ENCODE measurements around the gene FNIP2. TPM values are rescaled to one million over a fixed set of nuclear protein-coding genes. Genes with fewer than 3 reads are reported as not detected.
"Not testable (repeated sequence)": the region's sequence is repeated elsewhere in the genome, so short reads cannot be mapped to it uniquely, and the experiment has no call there.

Gene FNIP2
- total and polyA plus RNA-seq, 7 donors, result 15.6 to 92.1 (median 33.3) TPM

- Histone ChIP-seq H3K4me1 (no peaks in the 10 kb centered on the region), H3K4me3 (no peak overlapping the region), H3K27ac (no peak overlapping the region), H3K9me3 (no peaks in the 10 kb centered on the region), H3K27me3 (ENCODE audit: insufficient read depth in 3 of 3, low read length in 2 of 3) (no peaks in the 10 kb centered on the region), H3K36me3 (ENCODE audit: insufficient read depth in 1 of 2, low read depth in 1 of 2) (no peaks in the 10 kb centered on the region)
- no peak for TF ChIP-seq CTCF (IDR thresholded peaks at IDR 0.05)
- no peak for ATAC-seq
- DNase-seq, result no peak
- WGBS, 3 donors, result 86 to 89% (median 86%) methylated on average over 5 of the region's 5 CpGs
- intact Hi-C loops (cut with DNase I), result no loop called here
These were observed 176.8 kb downstream of the FNIP2 start for GRCh38 chr4:158945529-158946108.

GRCh38 chr4:158946825-158947224, 178.0 kb downstream of the FNIP2 start:
- no peaks in the 10 kb centered on the region for H3K9me3 ChIP-seq
- 85 to 88% (median 87%) methylated on average over 3 of the region's 3 CpGs for WGBS, 3 donors
- DNase-seq (no peak), ATAC-seq (no peak)
- H3K27ac ChIP-seq, result no peak overlapping the region
- H3K4me3 ChIP-seq, result no peak overlapping the region
- TF ChIP-seq CTCF (IDR thresholded peaks at IDR 0.05), result no peak
- intact Hi-C loops (cut with DNase I), result no loop called here
- no peaks in the 10 kb centered on the region for H3K4me1 ChIP-seq
- no peaks in the 10 kb centered on the region for H3K27me3 ChIP-seq (ENCODE audit: insufficient read depth in 3 of 3, low read length in 2 of 3)
- no peaks in the 10 kb centered on the region for H3K36me3 ChIP-seq (ENCODE audit: insufficient read depth in 1 of 2, low read depth in 1 of 2)

DNA sequence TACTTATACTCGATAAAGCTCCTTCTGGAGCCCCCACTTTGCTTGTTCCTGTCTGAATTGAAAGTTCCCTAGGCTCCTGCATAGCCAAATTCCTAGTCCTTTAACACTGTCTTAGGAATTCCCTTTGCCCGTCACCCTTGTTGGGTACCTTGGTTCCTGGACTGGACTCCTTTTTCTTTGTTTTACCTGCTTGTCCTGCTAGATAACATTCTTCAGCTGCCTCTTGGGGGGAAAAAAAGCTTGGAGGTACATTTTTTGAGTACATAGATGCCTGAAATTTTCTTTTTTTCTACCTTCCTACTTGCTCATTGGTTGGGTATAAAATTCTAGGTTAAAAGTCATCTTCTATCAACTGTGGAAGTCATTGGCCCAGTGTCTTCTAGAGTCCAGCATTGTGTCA, 179.2 kb downstream of the FNIP2 start:
- H3K36me3 ChIP-seq (ENCODE audit: insufficient read depth in 1 of 2, low read depth in 1 of 2), result no peaks in the 10 kb centered on the region
- H3K4me3 ChIP-seq, result no peak overlapping the region
- H3K9me3 ChIP-seq, result peaks cover 7% of the 10 kb centered on the region
- no peak for TF ChIP-seq CTCF (IDR thresholded peaks at IDR 0.05)
- H3K27ac ChIP-seq, result no peak overlapping the region
- DNase-seq (no peak), ATAC-seq (no peak)
- intact Hi-C loops (cut with DNase I), result no loop called here
- H3K4me1 ChIP-seq, result no peaks in the 10 kb centered on the region
- WGBS, 3 donors, result 94 to 99% (median 96%) methylated on average over 2 of the region's 2 CpGs
- no peaks in the 10 kb centered on the region for H3K27me3 ChIP-seq (ENCODE audit: insufficient read depth in 3 of 3, low read length in 2 of 3)

- ATAC-seq (no peak), DNase-seq (no peak)
- Histone ChIP-seq H3K4me3 (no peak overlapping the region), H3K27me3 (ENCODE audit: insufficient read depth in 3 of 3, low read length in 2 of 3) (no peaks in the 10 kb centered on the region), H3K9me3 (peaks cover 9% of the 10 kb centered on the region), H3K4me1 (no peaks in the 10 kb centered on the region), H3K27ac (no peak overlapping the region), H3K36me3 (ENCODE audit: insufficient read depth in 1 of 2, low read depth in 1 of 2) (no peaks in the 10 kb centered on the region)
- intact Hi-C loops (cut with DNase I), result no loop called here
- no peak for TF ChIP-seq CTCF (IDR thresholded peaks at IDR 0.05)
These were observed 180.3 kb downstream of the FNIP2 start for GRCh38 chr4:158949099-158949498.

- H3K36me3 ChIP-seq (ENCODE audit: insufficient read depth in 1 of 2, low read depth in 1 of 2); H3K27ac ChIP-seq; H3K4me3 ChIP-seq; H3K9me3 ChIP-seq; H3K4me1 ChIP-seq; DNase-seq; H3K27me3 ChIP-seq (ENCODE audit: insufficient read depth in 3 of 3, low read length in 2 of 3); ATAC-seq; intact Hi-C loops (cut with DNase I): not testable (repeated sequence)
- WGBS, 3 donors, result 90 to 97% (median 92%) methylated on average over 2 of the region's 2 CpGs
These were observed 183.5 kb downstream of the FNIP2 start for GRCh38 chr4:158952221-158952774.

DNA sequence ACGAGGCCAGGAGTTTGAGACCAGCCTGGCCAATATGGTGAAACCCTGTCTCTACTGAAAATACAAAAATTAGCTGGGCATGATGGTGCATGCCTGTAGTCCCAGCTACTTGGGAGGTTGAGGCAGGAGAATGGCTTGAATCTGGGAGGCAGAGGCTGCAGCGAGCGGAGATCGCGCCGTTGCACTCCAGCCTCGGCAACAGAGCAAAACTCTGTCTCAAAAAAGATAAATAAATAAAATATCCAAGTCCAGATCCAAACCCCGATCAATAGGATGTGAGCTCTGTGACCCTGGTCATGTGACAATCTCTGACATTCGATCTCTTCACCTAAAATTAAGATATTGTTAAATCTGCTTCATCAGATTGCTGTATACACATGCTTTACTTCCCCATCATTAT, 187.5 kb downstream of the FNIP2 start:
- intact Hi-C loops (cut with DNase I); H3K27ac ChIP-seq; H3K4me1 ChIP-seq; ATAC-seq; H3K4me3 ChIP-seq; H3K9me3 ChIP-seq; H3K36me3 ChIP-seq (ENCODE audit: insufficient read depth in 1 of 2, low read depth in 1 of 2); DNase-seq; H3K27me3 ChIP-seq (ENCODE audit: insufficient read depth in 3 of 3, low read length in 2 of 3): not testable (repeated sequence)
- WGBS, 3 donors, result 85 to 96% (median 96%) methylated on average over 9 of the region's 9 CpGs

DNA sequence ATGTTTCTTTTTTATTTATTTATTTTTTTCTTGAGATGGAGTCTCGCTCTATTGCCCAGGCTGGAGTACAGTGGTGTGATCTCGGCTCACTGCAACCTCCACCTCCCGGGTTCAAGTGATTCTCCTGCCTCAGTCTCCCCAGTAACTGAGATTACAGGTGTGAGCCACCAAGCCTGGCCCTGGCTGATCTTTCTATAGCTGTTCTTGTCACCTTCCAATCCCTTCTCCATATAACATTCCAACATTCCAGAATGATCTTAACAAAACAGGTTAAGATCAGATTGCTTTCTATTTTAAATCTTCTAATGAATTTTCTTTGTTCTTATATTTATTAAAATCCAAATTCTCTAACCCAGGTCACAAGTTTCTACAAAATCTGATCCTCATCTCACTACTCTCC, 188.1 kb downstream of the FNIP2 start:
- H3K4me1 ChIP-seq; H3K4me3 ChIP-seq; H3K9me3 ChIP-seq; intact Hi-C loops (cut with DNase I); ATAC-seq; H3K27me3 ChIP-seq (ENCODE audit: insufficient read depth in 3 of 3, low read length in 2 of 3); H3K27ac ChIP-seq; H3K36me3 ChIP-seq (ENCODE audit: insufficient read depth in 1 of 2, low read depth in 1 of 2); DNase-seq: not testable (repeated sequence)
- WGBS, 3 donors, result 93 to 97% (median 95%) methylated on average over 3 of the region's 3 CpGs
